B cell (primary cell): ENCODE results near the gene IL12A.

Experiments used
- EZH2 ChIP-seq: IDR thresholded peaks from 2 replicates; pipeline ENCODE4 v1.6.1; 2012; ENCODE audit warnings: borderline replicate concordance, low read depth, mild to moderate bottlenecking, moderate library complexity, low read length; ENCODE audit not compliant: insufficient read depth, poor library complexity, severe bottlenecking
- TF ChIP-seq, protein P1 (sequence below): fragments of 200-600 bp; IDR thresholded peaks from one replicate; pipeline ENCODE4 v1.8.0; 2022; ENCODE audit warnings: antibody characterized with exemption, mild to moderate bottlenecking

DNA sequence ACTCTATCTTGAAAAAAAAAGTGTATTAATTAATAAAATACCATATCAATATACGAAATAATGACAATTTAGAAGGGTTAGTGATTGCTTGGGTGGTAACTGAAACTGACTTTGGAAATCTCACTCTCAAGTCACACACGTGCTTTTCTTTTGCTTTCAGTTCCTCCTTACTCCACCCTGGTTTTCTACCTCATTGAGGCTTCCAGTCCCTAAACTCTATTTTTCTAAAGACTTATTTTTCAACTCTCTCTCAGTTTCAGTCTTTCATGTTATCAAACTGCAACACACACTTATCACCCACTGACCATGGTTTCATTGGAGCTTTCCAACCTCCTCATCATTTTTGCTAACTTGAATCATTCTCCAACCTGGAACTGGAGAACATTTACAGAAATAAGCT lies 23.5 kb downstream of the IL12A start:
- TF ChIP-seq, protein P1, sequence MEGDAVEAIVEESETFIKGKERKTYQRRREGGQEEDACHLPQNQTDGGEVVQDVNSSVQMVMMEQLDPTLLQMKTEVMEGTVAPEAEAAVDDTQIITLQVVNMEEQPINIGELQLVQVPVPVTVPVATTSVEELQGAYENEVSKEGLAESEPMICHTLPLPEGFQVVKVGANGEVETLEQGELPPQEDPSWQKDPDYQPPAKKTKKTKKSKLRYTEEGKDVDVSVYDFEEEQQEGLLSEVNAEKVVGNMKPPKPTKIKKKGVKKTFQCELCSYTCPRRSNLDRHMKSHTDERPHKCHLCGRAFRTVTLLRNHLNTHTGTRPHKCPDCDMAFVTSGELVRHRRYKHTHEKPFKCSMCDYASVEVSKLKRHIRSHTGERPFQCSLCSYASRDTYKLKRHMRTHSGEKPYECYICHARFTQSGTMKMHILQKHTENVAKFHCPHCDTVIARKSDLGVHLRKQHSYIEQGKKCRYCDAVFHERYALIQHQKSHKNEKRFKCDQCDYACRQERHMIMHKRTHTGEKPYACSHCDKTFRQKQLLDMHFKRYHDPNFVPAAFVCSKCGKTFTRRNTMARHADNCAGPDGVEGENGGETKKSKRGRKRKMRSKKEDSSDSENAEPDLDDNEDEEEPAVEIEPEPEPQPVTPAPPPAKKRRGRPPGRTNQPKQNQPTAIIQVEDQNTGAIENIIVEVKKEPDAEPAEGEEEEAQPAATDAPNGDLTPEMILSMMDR, result no peak
- TF ChIP-seq EZH2, result no peak
